HK-2 (cell line): ENCODE data around the gene LRRC14B.

Source experiments
- DNase-seq: peaks from one replicate; pipeline ENCODE4 v3.0.0-alpha.2; 2018; ENCODE audit not compliant: unreplicated experiment

Gene LRRC14B

GRCh38 chr5:174291-174600, 17.0 kb upstream of the LRRC14B start:
- no peak for DNase-seq

- no peak for DNase-seq
Observed at GRCh38 chr5:174876-175465, 16.3 kb upstream of the LRRC14B start.

DNA sequence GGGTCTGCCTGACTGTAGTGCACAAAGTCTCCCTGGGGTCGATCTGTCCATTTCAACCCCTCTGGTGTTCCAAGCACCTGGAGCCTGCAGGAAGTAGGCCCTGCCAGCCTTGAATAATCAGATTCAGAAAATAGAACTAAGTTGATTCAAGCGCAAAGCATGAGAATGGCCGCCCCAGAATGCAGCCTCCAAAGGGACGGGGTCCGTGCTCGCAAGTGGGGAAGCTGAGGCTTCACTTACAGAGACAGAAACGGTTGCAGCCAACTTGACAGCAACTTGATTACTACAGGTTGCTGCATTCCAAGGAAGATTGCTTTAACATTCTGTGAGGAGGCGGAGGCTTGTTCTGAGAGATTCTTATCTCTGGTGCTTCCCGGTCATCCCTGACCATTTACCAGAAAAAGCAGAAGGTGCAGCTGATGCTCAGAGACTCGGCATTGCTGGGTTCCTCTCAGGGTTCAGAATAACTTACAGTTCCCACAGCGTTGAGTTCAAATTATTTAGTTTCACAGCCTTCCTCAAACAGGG, 14.9 kb upstream of the LRRC14B start:
- DNase-seq = no peak

DNA sequence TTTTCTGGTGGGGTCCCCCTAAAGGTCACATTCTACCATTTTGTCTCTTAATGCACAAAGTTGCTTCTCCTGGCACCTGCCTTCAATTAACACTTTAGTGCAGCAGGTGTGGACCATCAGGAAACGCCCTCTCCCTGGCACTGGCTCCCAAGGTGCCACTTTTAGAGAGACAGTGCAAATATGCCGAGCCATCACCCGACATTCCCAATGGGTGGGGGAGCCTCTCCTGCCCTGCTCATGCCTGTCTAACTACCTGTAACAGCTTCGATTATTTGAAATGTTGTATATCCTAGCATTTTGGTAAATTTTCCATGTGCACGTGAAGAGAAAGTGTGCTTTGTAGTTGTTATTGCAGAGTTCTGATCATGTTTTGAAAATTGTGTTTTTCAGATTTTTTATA, 13.2 kb upstream of the LRRC14B start:
- DNase-seq = no peak

GRCh38 chr5:179401-179800, 11.9 kb upstream of the LRRC14B start:
- DNase-seq = no peak

DNA sequence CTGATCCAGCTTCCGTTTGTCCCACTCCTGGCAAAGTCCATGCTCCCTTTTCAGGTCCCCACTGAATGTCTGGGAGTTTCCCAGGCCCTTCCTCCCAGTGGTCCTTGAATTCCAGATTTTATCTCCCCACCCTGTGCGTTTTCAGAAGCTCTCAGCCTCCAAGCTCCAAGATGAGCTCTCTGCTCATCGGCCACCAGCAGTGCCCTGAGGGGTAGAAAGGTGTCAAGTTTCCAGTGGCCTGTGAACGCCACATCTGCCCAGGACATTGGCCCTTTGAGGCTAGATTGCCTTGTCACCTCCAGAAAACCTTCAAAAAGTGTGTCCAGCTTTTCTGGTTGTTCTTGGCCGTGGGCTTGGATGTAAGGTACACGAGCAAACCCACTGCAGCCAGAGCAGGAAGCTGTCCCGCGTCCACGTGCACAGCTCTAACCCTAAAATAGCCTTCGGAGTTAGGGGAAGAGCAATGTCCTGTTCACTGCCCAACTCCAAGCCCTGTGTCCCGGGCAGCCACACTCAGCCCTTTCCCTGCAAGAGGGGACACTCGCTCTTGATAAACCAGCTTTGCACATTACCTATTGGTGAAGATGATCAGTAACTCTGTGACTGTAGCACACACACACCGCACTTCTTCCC, 10.9 kb upstream of the LRRC14B start:
- DNase-seq = no peak

DNA sequence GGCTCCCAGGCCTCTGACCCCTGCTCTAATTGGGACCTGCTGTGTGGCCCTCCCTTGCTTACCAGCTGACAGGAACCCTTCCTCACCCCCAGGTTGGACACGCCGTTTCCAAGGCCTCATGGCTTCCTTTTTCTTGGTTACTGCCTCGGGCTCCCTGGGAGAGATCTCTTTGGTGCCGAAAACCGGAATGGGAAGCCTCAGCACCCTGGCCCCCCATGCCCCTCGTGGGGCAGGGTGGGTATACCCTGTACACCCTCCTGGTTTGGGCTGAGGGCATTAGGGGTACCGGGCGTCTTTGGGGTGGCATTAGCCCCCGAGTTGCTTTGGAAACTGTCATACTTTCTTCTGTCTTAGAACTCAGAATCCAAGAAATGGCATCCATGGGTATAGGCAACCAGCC, 10.1 kb upstream of the LRRC14B start:
- no peak for DNase-seq

- no peak for DNase-seq
Observed at GRCh38 chr5:181566-181965, 9.7 kb upstream of the LRRC14B start.

DNA sequence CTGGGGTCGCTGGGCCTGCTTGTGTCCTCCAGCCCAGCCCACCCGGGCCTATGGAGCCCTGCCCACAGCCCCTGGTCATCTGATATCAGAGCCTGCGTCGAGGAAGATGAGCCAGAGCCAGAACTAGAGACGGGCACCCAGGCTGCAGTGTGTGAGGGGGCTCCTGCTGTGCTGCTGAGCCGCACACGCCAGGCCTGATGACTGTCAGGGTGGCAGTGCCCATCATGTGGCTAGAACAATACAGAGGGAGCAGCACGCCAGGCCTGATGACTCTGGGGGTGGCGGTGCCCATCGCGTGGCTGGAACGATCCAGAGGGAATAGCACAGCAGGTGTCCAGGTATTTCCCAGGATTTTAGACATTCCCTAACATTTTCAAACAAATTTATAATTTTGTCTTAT, 9.2 kb upstream of the LRRC14B start:
- DNase-seq = no peak

GRCh38 chr5:184471-184870, 6.8 kb upstream of the LRRC14B start:
- no peak for DNase-seq

DNA sequence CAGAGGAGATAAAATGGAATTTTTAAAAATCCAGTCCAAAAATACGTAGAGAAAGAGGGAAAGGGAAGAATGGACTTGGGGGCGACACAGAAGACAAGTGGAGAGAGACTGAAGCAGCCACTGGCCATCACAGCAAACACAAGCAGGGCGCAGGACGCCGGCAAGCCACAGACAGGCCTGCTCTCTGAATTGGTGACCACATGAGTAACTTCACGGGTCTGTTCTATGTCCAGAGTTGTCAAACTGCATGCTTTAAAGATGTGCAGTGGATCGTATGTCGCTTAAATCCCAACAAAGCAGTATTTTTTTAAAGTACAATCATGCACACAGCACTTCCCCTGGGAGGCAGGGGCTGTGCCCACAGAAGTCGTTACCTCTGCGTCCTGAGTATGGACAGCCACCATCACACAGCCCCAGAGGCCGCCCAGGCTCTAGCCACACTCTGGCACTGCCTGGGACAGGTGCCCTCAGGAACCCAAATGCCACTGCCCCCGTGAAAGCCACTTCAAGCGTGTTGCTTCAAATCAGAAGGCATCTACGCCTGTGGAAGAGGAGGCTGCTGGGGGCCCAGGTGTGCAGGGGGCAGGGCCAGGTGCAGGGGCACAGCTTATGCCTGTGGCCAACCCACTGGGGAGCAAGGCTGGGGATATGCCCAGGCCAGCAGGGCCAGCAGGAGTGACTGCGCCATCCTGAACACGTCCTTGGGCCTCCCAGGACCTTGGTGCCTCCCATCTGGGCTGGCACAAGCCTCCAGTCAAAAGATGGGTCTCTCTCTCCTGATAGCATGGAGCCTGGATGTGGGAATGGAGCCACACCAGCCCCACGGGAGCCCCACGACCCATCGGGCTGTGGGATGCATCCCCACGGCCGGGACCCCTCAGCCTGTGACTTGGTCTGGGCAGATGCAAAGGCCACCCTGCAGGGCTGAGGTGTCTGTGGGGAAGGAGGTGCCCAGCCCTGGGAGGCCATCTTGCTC, 5.9 kb upstream of the LRRC14B start:
- DNase-seq = no peak

DNA sequence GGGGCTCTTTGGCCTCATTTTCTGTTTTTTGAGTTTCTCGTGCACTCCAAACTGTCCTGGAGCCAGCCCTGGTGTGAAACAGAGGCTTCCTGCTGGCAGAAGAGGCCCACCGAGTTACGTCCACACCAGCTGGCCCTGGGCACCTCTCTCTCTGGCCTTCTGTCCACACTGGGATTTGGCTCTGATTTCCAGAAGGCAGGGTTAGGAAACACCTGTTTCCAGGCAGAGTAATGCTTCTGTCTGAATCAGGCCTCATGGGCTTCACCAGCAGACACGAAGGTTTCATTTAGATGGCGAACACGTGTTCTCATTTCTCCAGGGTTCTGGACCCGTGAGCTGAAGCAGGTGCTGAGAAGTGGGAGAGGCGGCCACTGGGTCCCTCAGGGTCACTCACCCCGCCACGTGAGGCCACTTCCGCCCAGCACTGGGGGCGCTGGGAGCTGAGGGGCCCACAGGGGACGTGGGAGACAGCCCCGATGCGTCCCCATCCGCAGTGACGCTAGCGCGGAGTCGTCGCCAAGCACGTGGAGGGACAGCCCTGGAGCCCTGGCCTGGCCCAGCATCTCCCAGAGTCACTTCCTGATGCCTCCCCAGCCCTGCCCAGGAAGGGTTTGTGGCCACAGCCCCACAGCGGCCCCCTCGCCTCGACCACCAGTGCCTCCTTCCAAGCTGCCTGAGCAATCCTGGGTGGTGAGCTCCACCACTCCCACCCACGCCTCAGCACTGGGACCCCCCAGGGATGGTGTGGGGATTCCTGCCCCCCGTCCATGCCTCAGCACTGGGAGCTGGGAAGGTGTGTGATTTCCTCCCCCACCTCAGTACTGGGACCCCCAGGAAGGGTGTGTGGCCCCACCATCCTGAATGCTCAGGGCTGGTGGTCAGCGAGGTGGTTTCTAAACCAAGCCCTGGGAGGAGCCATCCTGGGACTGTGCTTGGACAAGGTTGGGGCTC, 4.9 kb upstream of the LRRC14B start:
- no peak for DNase-seq

DNA sequence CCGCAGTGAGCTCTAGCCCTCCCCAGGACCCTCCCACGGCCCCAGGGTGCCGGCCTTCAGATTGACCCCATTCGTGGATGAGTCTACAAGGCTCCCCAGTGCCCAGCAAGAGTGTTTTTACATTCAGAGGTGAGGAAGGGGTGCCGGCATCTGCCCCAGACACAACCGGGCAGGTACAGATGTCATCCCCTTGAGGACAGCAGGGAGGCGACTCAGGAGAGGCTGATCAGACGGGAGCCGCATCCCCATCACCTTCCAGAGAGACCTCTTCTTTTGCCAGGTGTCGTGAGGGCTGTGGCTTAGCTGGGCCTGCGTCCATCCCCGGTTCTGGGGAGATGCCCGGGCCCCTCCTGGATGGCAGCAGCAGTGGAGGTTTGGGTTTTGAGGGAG, 4.3 kb upstream of the LRRC14B start:
- DNase-seq = no peak

DNA sequence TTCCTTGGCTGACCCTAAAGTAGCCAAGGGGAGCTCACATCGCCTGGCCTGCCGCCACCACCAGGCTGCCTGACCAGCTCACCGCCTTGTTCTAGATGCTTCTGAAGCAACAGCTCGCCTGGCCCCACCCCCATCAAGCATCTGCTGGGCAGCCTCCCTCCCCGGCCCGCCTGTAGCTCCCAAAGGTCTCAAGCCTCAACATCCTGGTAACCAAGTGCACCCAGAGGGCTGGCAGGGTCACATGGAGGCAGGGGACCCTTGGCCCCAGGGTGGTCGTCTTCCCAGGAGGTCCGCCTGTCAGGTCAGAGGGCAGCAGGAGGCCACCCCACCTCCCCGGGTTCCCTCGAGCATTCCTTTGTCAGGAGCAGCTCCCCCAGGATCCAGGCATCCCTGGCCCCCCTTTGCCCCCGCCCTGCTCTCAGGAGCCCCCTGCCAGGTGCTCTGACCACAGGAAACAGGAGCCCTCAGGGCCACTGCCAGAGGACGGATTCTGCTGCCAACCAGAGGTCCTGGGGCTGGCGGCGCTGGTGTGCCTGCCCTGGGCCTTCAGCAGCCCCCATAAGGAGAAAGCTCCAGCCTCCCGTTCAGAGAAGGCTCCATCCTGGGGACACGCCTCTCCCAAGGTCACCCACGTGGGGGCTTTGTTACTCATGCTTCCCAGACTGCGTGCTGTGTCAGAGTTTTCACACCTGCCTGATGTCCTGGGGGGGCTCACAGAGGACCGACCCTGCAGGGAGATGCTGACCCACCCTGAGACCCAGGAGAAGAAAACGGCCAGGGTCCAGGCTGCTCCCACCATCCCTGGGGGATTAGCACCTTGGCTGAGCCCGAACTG, 3.5 kb upstream of the LRRC14B start:
- DNase-seq = no peak

DNA sequence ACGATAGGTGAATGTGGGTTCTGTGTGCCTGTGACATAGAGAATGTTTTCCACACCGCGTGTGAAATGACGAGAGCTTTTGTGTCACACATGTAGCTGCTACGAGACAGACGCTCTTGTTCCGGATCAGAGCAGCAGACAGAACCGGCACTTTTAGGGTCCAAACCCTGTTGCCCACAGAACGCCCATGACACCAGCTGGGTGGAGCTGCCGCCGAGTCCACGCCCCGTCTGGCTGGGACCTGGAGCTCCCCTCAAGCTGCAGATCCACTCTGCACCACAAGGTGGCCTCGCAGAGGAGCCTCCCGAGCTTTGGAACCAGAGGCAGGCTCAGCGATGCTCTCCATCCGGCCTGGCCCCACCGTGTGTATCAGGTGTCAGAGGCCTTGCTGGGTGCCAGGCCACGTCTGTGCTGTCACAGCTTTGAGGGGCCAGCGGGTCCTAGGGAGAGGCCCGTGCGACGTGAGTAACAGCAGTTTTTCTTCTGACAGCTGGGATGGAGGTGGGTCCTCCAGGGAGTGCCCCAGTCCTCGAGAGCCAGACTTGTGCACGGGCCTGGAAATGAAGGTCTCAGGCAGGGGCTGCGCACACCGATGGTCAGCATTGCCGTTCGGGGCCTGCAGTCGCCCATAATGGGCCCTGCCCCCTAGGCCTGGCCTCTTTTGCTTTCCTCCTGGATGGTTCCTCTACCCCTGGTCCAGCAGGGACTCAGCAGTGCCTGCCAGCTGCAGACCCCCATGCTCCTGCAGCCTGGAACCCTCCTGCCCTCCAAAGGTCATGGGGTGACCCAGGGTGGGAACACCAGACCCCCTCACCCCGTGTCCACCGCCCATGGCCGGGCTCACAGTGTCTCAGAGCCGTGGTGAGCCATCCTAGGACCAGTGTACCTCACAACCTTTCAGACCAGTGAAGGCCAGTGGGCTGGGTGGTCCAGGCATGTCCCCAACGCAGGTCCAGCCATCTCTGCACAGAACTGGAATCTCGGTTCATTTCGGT, 2.5 kb upstream of the LRRC14B start:
- peak; percentile 88 for DNase-seq

DNA sequence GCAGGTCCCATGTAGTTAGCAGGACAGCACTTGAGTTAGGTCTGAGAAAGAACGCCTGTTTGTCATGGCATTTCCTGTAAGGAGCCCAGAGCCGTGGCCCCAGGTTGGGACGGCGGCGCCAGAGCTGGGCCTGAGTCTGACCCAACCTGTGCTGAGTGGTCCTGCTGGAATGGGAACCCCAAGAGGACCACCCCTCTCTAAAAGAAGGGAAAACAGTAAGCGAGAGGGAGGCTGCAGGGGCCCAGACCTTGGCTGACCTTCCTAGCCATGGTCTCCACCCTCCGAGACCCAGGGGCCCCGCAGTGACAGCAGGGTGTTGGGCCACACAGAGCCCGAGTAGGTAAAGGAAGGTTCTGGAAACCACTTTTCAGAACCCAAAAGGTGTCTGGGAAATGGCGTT, 1.8 kb upstream of the LRRC14B start:
- DNase-seq = no peak

DNA sequence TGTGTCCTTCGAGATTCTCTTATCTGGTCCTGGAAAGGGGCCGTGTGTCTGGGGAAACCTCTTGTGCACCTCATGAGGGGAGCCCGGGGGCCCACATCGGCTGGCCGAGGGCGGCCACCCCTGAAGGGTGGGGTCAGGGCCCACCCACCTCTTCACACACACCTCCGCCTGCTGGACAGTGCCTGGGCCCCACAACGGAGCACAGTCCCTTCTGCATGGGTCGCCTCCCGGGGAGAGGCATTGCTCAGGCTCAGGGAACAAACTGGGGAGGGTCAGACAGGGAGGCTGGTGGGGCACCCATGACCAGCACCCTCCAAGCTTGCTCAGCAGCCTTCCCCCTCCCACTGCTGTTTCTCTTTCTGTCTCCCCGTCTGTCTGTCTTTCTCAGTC, 1.3 kb upstream of the LRRC14B start:
- DNase-seq = no peak

DNA sequence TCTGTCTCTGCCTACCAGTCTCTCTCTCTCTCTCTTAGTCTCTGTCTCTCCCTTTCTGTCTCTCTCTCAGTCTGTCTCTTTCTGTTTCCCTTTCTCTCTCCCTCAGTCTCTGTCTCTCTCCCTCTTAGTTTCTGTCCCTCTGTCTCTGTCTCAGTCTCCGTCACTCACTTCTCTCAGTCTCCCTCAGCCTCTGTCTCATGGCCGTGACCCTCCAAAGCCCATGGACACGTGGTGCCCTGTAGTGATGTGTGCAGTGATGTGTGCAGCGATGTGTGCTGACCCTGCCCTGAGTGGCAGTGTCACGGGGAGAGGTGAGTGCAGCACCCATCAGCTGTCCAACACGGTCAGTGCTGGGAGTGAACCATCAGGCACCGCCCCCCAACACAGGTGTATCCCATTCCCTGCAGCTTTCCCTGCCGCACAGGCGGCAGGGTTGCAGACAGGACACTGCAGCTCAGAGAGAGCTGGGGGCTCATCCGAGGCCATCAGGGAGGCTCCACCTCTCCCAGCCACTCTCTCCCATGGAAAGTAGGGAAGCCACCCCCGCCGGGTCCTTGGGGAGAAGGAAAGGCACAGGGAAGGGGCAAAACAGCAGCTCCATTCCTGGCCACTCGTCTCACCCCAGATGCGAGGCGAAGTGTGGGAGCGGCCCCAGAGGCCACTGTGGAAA, 794 bp upstream of the LRRC14B start:
- peak; percentile 27 for DNase-seq
